NCI-H345 treated with DMSO at 0.1 percent for 48 hours (cell line): ENCODE measurements around the gene PEPD.
A peak's percentile ranks its signal among the peaks of the same experiment; 100 is the strongest.

Experiments
- DNase-seq: peaks from one replicate; lab custom pipeline; 2025; ENCODE audit not compliant: unreplicated experiment; lab: John Stamatoyannopoulos, UW

The PEPD gene

GRCh38 chr19:33397536-33398360 lies 123.8 kb downstream of the PEPD start:
- no peak for DNase-seq

- DNase-seq: no peak
Measured at GRCh38 chr19:33396701-33397535, 124.7 kb downstream of the PEPD start.

- no peak for DNase-seq
Measured at GRCh38 chr19:33395561-33396550, 125.7 kb downstream of the PEPD start.

GRCh38 chr19:33394723-33395560 lies 126.6 kb downstream of the PEPD start:
- no peak for DNase-seq

- DNase-seq: no peak
Measured at GRCh38 chr19:33394006-33394722, 127.4 kb downstream of the PEPD start.

GRCh38 chr19:33393286-33394005 lies 128.1 kb downstream of the PEPD start:
- peak; percentile 23 for DNase-seq

- peak; percentile 75 for DNase-seq
Measured at GRCh38 chr19:33392341-33393285, 129.0 kb downstream of the PEPD start.

- DNase-seq: no peak
Measured at GRCh38 chr19:33391631-33392249, 129.9 kb downstream of the PEPD start.

- no peak for DNase-seq
Measured at GRCh38 chr19:33390908-33391630, 130.5 kb downstream of the PEPD start.

- DNase-seq: no peak
Measured at GRCh38 chr19:33390101-33390907, 131.3 kb downstream of the PEPD start.

GRCh38 chr19:33389421-33390100 lies 132.0 kb downstream of the PEPD start:
- DNase-seq: no peak

GRCh38 chr19:33388725-33389420 lies 132.7 kb downstream of the PEPD start:
- DNase-seq: no peak

GRCh38 chr19:33388231-33388724 lies 133.3 kb downstream of the PEPD start:
- DNase-seq: no peak
